Liver (tissue), 9 donors: ENCODE measurements around the gene NKX2-3. TPM values are rescaled to one million over a fixed set of nuclear protein-coding genes. Genes with fewer than 3 reads are reported as not detected.

Experiments
- DNase-seq: peaks from one replicate; pipeline ENCODE4 v3.0.0-alpha.2; 2017; ENCODE audit warnings: low spot score
- H3K27ac ChIP-seq, 2 donors: one replicate each; pipeline ENCODE4 v1.7.0; 2013; ENCODE audit warnings: inconsistent platforms in 2 of 2, low read length in 2 of 2, control low read depth in 1 of 2, low read depth in 1 of 2, mild to moderate bottlenecking in 1 of 2
- H3K27me3 ChIP-seq, 4 donors: one replicate each; pipeline versions ENCODE4 v1.6.1 to v1.7.0; 2013; ENCODE audit warnings: low read length in 3 of 4, inconsistent platforms in 1 of 4, mild to moderate bottlenecking in 1 of 4, moderate library complexity in 1 of 4; ENCODE audit not compliant: control insufficient read depth in 4 of 4, insufficient read depth in 4 of 4
- H3K36me3 ChIP-seq, 4 donors: one replicate each; pipeline versions ENCODE4 v1.6.1 to v1.7.0; 2013; ENCODE audit warnings: low read length in 3 of 4, mild to moderate bottlenecking in 3 of 4, low read depth in 1 of 4, moderate library complexity in 1 of 4; ENCODE audit not compliant: control insufficient read depth in 4 of 4, insufficient read depth in 3 of 4
- H3K4me1 ChIP-seq, 4 donors: one replicate each; pipeline versions ENCODE4 v1.6.1 to v1.7.0; 2013; ENCODE audit warnings: low read length in 3 of 4, mild to moderate bottlenecking in 3 of 4, moderate library complexity in 1 of 4; ENCODE audit not compliant: control insufficient read depth in 4 of 4, insufficient read depth in 4 of 4
- H3K4me3 ChIP-seq, 3 donors: one replicate each; pipeline versions ENCODE4 v1.6.1 to v1.7.0; 2013; ENCODE audit warnings: low read length in 3 of 3, control low read depth in 1 of 3, low read depth in 1 of 3, mild to moderate bottlenecking in 1 of 3
- H3K9ac ChIP-seq, 2 donors: one replicate each; pipeline ENCODE4 v1.7.0; 2013; ENCODE audit warnings: low read length in 2 of 2, mild to moderate bottlenecking in 2 of 2, moderate library complexity in 2 of 2, control low read depth in 1 of 2, low read depth in 1 of 2
- H3K9me3 ChIP-seq, 4 donors: one replicate each; pipeline versions ENCODE4 v1.6.1 to v1.7.0; 2013; ENCODE audit warnings: low read length in 3 of 4; ENCODE audit not compliant: control insufficient read depth in 4 of 4
- ATF3 ChIP-seq: IDR thresholded peaks from 2 replicates; pipeline ENCODE4 v1.6.1; 2016; ENCODE audit warnings: antibody characterized with exemption
- CTCF ChIP-seq: fragments of 150-350 bp; IDR thresholded peaks from 2 replicates; pipeline ENCODE4 v1.5.1; 2017; ENCODE audit warnings: improper control_type of control experiment, low read depth, low read length; ENCODE audit not compliant: missing input control
- EGR1 ChIP-seq, 2 donors: IDR thresholded peaks; 2 replicates each; pipeline ENCODE4 v1.6.1; 2016 to 2018; ENCODE audit warnings: antibody characterized with exemption in 2 of 2, low read depth in 2 of 2
- FOXA2 ChIP-seq: IDR thresholded peaks from 2 replicates; pipeline ENCODE4 v1.6.1; 2016; ENCODE audit warnings: antibody characterized with exemption
- GABPA ChIP-seq, 2 donors: IDR thresholded peaks in 1 of 2; conservative IDR thresholded peaks in 1 of 2; 2 replicates each; pipeline ENCODE4 v1.6.1; 2016; ENCODE audit warnings: antibody characterized with exemption in 2 of 2, mild to moderate bottlenecking in 1 of 2, moderate library complexity in 1 of 2
- HNF4G ChIP-seq: IDR thresholded peaks from 2 replicates; pipeline ENCODE4 v1.6.1; 2016; ENCODE audit warnings: antibody characterized with exemption
- MAX ChIP-seq: IDR thresholded peaks from 2 replicates; pipeline ENCODE4 v1.6.1; 2016; ENCODE audit warnings: antibody characterized with exemption
- NR2F2 ChIP-seq: IDR thresholded peaks from 2 replicates; pipeline ENCODE4 v1.6.1; 2016; ENCODE audit warnings: antibody characterized with exemption
- RAD21 ChIP-seq, 2 donors: IDR thresholded peaks; 2 replicates each; pipeline ENCODE4 v1.6.1; 2016; ENCODE audit warnings: antibody characterized with exemption in 2 of 2, mild to moderate bottlenecking in 2 of 2
- REST ChIP-seq: IDR thresholded peaks from 2 replicates; pipeline ENCODE4 v1.6.1; 2016; ENCODE audit warnings: antibody characterized with exemption, mild to moderate bottlenecking
- RXRA ChIP-seq, 2 donors: IDR thresholded peaks; 2 replicates each; pipeline ENCODE4 v1.6.1; 2017 to 2018; ENCODE audit warnings: antibody characterized with exemption in 2 of 2, mild to moderate bottlenecking in 1 of 2
- SP1 ChIP-seq: IDR thresholded peaks from 2 replicates; pipeline ENCODE4 v1.6.1; 2018; ENCODE audit warnings: antibody characterized with exemption, mild to moderate bottlenecking
- TAF1 ChIP-seq: conservative IDR thresholded peaks from 2 replicates; pipeline ENCODE4 v1.6.1; 2016; ENCODE audit warnings: antibody characterized with exemption, mild to moderate bottlenecking
- YY1 ChIP-seq: IDR thresholded peaks from 2 replicates; pipeline ENCODE4 v1.6.1; 2016; ENCODE audit warnings: antibody characterized with exemption, mild to moderate bottlenecking
- ZBTB33 ChIP-seq: IDR thresholded peaks from 2 replicates; pipeline ENCODE4 v1.6.1; 2016; ENCODE audit warnings: antibody characterized with exemption
- WGBS: extraction: QIAGEN DNeasy Blood & Tissue Kit; methylation state at CpG from one replicate; pipeline ENCODE4 v1.1.7; 2013; 5-methylcytosine and 5-hydroxymethylcytosine counted together
- polyA plus RNA-seq, 2 donors: library from polyadenylated mRNA; stranded (reverse) in 1 of 2; unstranded in 1 of 2; fragments of 200-250 nt in 1 of 2; fragments of >200 nt in 1 of 2; fragmentation: Nextera tagmentation in 1 of 2; extraction: Ambion mirVana in 1 of 2; gene quantifications; one replicate each; pipeline versions ENCODE4 v1.2.1 to v1.2.3, GENCODE V29; 2013 to 2015
- total RNA-seq, 2 donors: library from RNA; depleted of rRNA; stranded (reverse); fragments of >200 nt; gene quantifications; one replicate each; pipeline ENCODE4 v1.2.3, GENCODE V29; 2014
- donor health status: healthy.
- donor health status: healthy.
- donor health status: healthy.
- donor health status: healthy.
- donor health status: healthy.

NKX2-3 gene
- total and polyA plus RNA-seq, 4 donors = 0.06 to 0.09 TPM; not detected in 2

GRCh38 chr10:99513061-99513460 is 19.7 kb upstream of the NKX2-3 start:
- no peaks in the 10 kb centered on the region for H3K4me1 ChIP-seq
- H3K9me3 ChIP-seq = no peaks in the 10 kb centered on the region
- DNase-seq = no peak
- peaks cover 0 to 9% (median 3%) of the 10 kb centered on the region in 4 donors for H3K27me3 ChIP-seq
- no peak overlapping the region for H3K4me3 ChIP-seq
- H3K9ac ChIP-seq = no peak overlapping the region
- TF ChIP-seq ATF3 (no peak), GABPA (IDR thresholded peaks at IDR 0.05 in 1 of 2, conservative IDR thresholded peaks at IDR 0.05 in 1 of 2) (no peak), SP1 (no peak), EGR1 (IDR thresholded peaks at IDR 0.05; ENCODE audit: low read depth in 2 of 2) (no peak), FOXA2 (no peak), REST (no peak), YY1 (no peak), TAF1 (no peak), ZBTB33 (no peak), CTCF (no peak)
- H3K27ac ChIP-seq = no peak overlapping the region
- H3K36me3 ChIP-seq = no peaks in the 10 kb centered on the region

- peaks cover 0 to 13% (median 4%) of the 10 kb centered on the region in 4 donors for H3K4me1 ChIP-seq
- 23% methylated on average over 7 of the region's 7 CpGs for WGBS
- no peaks in the 10 kb centered on the region for H3K9me3 ChIP-seq
- no peak for DNase-seq
- H3K27ac ChIP-seq = no peak overlapping the region
- no peaks in the 10 kb centered on the region for H3K36me3 ChIP-seq
- no peak overlapping the region for H3K9ac ChIP-seq
- H3K27me3 ChIP-seq = peaks cover 11 to 24% (median 20%) of the 10 kb centered on the region in 4 donors
- no peak overlapping the region for H3K4me3 ChIP-seq
- TF ChIP-seq ATF3 (no peak), FOXA2 (no peak), REST (no peak), NR2F2 (no peak), CTCF (no peak), TAF1 (no peak), HNF4G (no peak), MAX (no peak), RAD21 (IDR thresholded peaks at IDR 0.05) (no peak), YY1 (no peak), RXRA (IDR thresholded peaks at IDR 0.05) (no peak)
Measured at GRCh38 chr10:99519690-99520039, 13.1 kb upstream of the NKX2-3 start.
